GM19468 (cell line): ENCODE measurements around the gene TTF2.
"Not testable (repeated sequence)": the region's sequence is repeated elsewhere in the genome, so short reads cannot be mapped to it uniquely, and the experiment has no call there.

Experiments
- ATAC-seq: cut with Tn5 transposase; IDR thresholded peaks from one replicate; pipeline ENCODE4 v1.9.1; 2021; ENCODE audit warnings: mild to moderate bottlenecking, moderate library complexity, moderate number of reproducible peaks; ENCODE audit not compliant: unreplicated experiment; ENCODE audit errors: extremely low read depth

The TTF2 gene

GRCh38 chr1:117087686-117088085, 27.6 kb downstream of the TTF2 start:
- ATAC-seq: no peak

DNA sequence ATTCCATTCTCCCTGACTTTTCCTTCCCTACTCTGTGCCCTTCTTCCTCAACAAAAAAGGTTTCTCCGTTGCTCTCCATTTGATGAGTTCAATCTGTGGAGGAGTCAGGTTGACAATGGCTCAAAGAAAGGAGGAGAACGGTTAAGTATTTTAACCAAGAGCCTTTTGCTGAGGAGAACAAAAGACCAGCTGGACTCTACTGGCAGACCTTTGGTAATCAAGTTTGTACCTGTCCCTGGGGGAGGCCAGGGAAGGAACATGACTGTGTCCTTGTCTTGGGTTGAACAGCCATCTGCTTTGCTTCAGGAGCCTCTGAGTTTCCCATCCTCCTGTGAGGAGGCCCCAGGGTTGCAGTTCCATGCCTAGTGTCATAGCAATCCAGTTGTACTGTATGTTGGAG, 29.9 kb downstream of the TTF2 start:
- no peak for ATAC-seq

GRCh38 chr1:117092594-117092993, 32.5 kb downstream of the TTF2 start:
- no peak for ATAC-seq

- ATAC-seq: no peak
These were observed 33.0 kb downstream of the TTF2 start for GRCh38 chr1:117093091-117093534.

- peak; percentile 79 for ATAC-seq
These were observed 33.9 kb downstream of the TTF2 start for GRCh38 chr1:117093870-117094621.

DNA sequence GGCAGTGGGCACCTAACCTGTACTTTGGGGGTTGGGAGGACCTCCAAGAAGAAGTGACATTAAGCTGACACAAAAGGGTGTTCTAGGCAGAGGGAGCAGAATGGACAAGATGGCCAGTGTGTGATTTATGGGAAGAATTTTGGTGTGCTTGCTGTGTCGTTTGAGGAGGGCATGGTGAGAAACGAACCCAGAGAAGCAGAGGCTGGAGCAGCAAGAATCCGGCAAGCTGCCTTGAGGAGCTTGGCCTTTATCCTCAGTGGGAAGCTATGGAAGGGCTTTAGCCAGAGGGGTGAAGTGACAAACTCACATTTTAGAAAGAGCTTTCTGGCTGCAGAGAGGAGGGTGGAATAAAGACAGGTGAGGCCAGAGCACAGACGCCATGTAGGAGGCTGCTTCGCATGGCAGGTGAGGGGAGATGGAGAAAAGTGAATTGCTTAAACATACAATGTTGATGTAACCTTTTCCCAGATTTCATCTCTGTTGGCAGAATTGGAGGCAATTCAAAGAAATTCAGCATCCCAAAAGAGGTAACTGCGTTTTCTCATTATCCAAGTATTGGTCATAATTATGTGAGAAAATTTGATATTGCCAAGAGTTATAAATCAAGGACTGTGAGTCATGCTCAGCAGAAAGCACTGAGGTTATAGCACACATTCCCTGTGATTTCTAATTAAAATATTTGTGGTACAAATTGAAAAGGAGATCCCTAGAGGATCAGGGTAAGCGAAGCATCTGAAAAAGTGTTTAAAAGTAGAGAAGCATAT, 34.9 kb downstream of the TTF2 start:
- ATAC-seq: no peak

DNA sequence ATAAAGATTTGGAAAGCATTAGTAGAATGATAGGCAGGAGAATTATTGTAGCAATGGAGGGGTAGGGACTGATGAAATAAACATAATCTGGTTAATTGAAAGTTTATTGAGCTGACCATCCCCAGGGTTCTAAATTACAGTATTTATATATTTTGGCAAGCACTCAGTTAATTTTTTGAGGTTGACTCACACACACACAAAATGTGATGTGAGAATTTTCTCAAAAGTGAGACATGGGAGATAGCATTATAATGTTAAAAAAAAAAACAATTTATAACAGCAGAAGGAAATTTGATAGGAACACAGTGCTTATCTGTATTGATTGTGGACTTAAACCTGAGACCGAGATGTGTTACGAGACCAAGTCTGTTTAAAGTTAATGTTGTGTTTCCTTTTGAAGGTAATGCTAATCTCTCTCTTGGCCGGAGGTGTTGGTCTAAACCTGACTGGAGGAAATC, 36.9 kb downstream of the TTF2 start:
- ATAC-seq: no peak

DNA sequence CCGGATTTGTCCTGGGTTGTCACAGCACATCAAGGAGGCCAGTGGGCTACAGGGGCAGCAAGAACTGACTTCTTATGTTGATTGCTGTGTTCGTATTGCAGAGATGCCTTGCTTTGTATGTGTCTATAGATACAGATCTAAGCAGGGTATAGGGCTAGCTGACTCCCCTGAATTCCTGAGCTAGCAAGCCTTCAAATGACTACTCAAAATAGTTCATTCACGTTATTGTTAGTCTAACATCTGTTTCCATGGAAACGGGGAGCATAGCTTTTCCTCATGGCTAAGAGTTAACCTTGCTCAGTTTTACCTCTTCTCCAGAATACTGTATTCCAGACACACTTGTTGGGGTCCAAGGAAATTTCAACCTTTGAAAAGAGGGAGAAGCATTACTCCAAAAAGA, 37.3 kb downstream of the TTF2 start:
- ATAC-seq: no peak

DNA sequence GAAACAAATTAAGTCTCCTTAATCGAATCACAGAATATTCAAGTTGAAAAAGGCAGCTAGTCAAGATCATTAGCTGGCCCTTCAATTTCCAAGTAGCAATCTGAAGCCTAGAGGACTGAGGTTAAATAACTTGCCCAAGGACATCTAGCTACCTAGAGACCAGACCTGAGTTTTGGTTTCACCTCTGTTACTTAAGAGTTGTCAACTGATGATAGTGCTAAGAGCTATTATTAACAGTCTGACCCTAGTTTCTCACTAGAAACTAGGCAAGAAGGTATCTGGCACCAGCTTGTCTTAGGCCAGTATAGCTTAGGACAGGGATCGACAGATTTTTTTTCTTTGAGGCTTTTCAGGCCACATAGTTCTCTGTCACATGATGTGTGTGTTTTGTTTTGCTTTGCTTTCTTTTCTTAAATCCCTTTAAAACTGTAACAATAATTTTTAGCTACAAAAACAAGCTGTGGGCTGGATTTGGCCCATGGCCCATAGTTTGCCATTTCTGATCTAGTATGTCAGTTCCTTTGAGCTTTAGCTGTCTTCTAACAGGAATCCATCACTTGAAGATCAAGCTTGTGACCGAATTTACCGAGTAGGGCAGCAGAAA, 38.3 kb downstream of the TTF2 start:
- ATAC-seq: no peak

DNA sequence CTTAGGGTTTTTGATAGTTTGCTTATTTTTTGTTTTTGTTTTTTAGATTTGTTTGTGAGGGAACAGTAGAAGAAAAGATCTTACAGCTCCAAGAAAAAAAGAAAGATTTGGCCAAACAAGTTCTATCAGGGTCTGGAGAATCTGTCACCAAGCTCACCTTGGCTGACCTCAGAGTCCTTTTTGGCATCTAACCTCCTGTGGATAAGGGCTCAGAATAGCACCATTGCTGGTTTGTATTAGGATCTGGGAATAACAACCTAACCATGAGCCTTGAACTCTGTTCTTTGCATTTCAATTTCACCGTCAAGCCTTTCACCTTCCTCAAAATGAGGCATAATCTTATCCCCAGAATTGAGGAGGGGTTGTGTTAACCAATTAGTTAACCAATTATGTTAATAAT, 41.2 kb downstream of the TTF2 start:
- no peak for ATAC-seq

DNA sequence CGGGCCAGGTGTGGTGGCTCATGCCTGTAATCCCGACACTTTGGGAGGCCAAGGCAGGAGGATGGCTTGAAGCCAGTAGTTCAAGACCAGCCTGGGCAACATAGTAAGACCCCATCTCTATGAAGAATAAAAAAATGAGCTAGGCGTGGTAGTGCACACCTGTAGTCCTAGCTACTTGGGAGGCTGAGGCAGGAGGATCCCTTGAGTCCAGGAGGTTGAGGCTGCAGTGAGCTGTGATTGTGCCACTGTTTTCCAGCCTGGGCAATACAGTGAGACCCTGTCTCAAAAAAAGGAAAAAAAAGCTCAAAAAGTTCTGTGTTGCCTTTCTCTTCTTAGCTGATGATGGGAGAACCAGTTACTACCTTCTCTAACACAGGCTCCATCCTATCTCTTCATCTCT, 41.7 kb downstream of the TTF2 start:
- not testable (repeated sequence) for ATAC-seq

DNA sequence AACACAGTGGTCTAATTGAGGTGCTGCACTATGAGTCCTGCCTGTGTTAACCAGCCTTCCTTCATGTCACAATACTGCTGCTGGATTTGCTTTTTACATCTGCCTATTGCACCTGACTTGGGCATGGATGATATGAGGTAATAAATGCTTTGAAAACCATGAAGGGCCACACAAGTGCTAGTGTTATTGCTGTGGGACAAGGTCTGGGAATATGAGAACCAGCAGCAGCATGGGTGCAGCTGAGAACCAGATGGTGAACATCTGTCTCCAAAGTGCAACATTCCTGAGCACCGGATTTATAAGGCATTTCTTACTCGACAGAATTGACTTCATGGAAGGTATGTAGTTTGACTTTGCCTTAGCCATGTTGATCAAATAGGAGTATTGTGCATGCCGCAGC, 44.9 kb downstream of the TTF2 start:
- no peak for ATAC-seq

- ATAC-seq: no peak
These were observed 45.6 kb downstream of the TTF2 start for GRCh38 chr1:117105722-117106121.

DNA sequence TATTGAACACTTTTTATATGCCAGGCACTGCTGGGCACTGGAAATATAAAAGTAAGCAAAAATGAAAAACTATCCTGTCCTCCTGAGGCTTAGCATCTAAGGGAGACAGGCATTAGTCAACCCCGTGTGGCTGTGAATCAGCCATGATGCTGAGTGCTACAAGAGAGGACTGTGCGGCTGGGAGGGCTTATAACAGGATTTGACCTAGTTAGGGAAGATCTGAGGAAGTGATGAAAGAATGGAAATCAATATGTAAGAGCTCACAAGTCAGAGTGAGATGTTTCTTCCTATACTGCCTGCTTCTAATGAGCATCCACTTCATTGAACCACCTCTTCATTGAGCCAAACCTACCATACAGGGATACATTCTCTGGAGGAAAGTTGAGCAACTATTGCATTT, 46.4 kb downstream of the TTF2 start:
- ATAC-seq: no peak

DNA sequence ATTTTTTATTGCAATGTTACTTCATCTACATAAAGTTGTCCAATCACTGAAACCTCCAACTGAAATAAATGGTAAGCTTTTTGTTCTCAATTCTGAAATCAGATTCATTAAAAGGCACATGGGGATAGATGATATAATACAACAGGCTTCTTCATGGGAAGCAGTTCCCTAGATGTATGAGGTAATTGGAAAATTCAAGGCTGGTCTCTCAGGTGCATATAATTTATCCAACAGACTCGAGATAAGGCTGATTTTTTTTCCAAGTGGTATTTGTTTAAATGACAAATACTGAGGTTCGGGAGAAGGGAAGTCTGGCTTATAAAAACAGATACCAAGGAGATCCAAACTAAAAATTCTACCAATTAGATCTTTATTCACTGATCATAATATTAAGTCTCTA, 47.2 kb downstream of the TTF2 start:
- ATAC-seq: no peak

DNA sequence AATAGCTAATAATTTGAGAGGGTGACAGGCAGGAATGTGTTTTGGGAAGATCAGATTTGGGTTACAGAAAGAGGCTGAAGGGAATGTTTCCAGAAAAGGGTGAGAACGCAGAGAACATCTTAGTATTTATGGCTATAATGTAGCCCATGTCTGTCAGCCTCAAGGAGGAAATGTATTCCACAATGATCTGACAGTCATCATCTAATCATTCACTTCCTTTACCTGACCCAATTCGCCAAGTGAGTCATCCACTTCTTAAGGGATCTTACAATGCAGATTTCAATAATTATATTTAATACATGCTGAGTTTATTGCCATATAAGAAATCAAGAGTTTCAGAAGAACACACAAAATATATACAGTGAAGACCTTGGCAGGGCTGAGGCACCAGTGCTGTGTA, 50.6 kb downstream of the TTF2 start:
- ATAC-seq: no peak

GRCh38 chr1:117112047-117112717, 52.1 kb downstream of the TTF2 start:
- ATAC-seq: no peak

GRCh38 chr1:117113199-117113598, 53.1 kb downstream of the TTF2 start:
- no peak for ATAC-seq

DNA sequence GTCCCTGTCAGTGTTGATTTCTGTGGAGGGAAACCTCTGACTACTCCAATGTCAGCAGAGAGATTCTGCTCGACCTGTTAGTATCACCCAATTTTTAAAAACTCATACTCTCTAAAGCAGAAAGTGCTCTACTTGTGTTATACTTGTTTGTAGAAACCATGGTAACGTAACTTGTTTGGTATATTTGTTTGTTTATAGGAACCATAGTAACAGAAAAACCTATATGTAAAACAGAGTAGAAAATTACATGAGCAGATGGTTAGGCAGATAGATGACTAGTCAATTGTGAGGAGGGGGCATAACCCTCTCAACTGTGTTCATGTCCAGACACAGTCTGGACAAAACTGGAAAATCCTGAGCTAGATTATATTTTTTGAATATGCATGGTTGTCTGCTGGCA, 54.8 kb downstream of the TTF2 start:
- no peak for ATAC-seq

- no peak for ATAC-seq
These were observed 56.1 kb downstream of the TTF2 start for GRCh38 chr1:117116090-117116783.
